Right kidney (tissue), 1 donor: ENCODE measurements around the gene STARD13.

Experiments used
- DNase-seq: peaks from one replicate; pipeline ENCODE4 v3.0.0-alpha.2; 2016

The STARD13 gene

DNA sequence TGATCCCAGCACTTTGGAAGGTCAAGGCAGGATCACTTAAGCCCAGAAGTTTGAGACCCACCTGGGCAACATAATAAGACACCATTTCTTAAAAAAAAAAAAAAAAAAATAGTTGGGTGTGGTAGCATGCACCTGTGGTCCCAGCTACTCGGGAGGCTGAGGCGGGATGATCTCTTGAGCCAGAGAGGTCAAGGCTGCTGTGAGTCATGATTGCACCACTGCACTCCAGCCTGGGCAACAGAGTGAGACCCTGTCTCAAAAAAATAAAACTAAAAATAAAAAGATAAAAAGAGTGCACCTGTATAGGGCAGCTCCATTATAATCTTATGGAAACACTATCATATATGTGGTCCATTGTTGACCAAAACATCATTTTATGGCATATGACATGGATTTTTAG lies 25.5 kb upstream of the STARD13 start:
- DNase-seq: no peak

DNA sequence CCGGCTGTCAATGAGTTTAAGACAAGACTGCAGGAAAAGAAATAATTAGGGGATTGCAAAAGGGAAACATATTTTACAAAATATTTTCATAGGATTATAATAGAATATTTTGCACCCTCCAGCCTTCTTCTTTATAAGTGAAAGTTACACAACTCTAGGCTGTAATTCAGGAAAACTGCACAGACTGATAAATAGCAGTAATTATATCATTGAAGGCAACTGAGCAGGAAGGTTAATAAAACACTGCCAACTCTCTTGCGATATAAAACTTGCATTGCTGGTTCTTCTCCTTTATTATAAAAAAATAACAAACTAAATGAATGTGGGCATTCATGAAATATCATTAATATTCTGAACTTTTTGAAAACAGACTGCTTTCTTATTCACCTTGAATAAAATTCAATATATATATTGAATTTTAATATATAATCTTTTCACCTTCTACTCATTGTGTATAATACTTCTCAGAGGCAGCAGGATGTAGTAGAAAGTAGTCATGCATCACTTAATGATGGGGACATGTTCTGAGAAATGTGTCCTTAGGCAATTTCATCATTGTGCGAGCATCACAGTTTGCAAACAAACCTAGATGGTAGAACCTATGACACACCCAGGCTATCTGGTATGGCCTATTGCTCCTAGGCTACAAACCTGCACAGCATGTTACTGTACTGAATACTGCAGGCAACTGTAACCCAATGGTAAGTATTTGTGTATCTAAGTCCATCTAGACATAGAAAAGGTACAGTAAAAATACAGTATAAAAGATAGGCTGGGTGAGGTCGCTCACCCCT lies 24.9 kb upstream of the STARD13 start:
- no peak for DNase-seq

DNA sequence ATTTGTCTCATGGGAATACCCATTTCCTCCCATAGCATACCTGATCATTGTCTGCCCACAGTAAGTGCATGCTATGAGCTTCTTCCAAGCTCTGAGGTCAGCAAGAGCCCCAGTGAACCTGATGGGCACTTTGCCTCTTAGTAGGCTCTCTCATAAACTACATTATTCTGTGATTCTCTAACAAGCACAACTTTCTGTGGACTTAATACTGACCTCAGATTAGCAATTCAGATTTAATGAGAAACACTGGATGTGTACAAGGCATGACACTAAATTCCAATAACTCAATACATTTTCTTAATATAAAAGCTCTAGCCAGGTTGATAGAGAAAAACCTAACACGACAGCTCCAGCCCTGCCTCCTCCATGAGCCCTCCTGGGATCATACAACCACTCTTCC lies 23.3 kb upstream of the STARD13 start:
- DNase-seq: no peak

DNA sequence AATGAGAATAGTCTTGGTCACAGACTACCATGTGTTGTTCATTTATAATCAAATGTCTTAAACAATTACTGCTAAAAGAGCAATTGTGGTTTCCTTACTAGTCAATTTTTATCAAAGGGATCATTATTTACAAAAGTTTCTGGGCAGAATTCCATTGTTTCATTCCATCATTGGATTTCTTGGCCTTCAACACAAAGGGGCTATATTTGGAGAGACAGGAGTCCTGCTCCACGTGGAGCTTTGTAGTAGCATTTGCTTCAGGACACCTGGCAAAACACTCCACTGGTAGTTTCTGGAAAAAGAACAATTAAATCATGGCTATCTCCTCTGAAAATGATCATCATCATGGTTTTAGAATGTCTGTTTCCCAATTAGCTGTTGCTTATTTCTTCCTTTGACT lies 22.3 kb upstream of the STARD13 start:
- no peak for DNase-seq

DNA sequence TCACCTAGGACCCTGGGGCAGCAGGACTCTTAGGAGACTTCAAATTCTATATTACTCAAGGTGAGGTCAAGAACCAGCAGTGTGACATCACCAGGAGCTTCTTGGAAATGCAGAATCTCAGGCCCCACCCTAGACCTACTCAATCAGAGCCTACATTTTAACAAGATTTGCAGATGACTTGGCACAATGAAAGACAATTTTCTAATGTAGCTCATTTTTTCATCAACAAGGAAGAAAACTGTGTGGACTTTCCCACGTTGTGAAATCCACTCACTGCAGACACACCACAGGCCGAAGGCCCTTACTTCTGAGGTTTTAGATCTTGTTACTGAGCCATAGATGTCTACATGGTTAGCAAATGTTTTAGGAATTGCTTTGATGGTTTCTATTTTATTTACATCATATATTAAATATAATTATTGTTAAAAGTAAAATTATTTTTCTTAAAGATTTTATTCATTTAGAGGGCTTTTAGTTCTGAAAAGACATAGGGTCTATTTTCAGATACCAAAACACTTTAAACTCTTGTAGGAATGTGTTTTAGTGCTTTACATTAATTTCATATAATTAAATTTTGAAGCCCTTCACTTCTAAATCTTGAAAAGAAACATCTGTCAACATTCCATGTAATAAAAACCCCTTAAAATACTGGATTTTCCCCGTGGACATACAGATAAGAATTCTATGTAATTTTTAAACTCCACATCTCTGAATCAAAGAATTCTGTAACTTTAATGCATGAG lies 18.5 kb upstream of the STARD13 start:
- DNase-seq: no peak

DNA sequence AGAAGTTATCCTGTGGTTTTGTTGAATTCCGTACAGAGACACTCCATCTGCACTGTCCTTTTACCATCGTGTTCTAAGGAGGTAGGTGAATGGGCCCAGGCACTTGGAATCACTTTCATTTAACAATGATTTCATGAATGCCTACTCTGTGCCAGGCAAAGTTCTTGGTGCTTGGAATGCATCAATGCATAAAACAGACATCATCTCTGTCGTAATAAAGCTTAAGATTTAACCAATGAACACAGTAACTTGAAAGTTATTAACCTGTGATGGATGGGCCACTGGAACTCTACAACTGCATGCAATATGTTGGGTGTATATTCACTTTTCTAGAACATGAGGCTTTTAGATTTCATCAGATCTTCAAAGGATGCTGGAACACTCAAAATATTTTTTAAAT lies 14.1 kb upstream of the STARD13 start:
- no peak for DNase-seq

DNA sequence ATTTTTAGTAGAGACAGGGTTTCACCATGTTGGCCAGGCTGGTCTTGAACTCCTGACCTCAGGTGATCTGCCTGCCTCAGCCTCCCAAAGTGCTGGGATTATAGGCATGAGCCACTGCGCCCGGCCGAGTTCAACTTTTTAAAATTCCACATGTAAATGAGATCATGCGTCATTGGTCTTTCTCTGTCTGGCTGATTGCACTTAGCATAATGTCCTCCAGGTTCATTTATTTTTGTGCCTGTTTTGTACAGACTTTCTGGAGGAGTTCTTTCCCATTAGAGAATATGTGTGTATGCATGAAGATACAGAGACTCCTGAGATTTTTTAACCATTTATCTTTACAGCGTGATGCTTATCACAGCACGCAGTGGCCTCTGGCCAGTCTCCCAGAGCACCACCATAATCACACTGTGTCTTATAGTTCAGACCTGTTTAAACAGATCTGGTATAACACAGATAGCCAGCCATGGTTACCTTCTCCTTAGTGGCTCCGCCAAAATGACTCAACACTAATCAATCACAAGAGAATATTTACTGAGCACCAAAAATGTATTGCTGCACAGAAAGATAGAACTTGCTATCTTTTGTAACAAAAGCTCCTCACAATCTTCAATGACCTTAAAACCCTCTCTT lies 11.4 kb upstream of the STARD13 start:
- DNase-seq: no peak

DNA sequence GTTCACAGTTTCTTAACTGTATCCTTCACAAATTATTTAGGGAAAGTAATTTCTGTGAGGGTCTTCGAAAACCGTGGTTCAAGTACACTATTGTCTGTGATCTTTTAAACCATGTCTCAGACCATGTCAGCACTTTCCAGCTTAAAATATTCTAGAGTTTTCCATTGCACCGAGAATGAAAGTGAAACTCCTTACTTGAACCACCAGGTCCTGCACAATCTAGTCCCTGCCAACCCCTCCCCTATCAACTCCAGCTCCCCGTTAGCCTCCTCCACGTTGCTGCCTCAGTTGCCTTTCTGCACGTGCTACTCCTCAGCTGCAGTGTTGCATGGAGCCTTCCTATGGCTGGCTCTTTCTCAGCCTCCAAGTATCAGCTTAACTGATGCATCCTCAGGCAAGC lies 7.2 kb upstream of the STARD13 start:
- no peak for DNase-seq

DNA sequence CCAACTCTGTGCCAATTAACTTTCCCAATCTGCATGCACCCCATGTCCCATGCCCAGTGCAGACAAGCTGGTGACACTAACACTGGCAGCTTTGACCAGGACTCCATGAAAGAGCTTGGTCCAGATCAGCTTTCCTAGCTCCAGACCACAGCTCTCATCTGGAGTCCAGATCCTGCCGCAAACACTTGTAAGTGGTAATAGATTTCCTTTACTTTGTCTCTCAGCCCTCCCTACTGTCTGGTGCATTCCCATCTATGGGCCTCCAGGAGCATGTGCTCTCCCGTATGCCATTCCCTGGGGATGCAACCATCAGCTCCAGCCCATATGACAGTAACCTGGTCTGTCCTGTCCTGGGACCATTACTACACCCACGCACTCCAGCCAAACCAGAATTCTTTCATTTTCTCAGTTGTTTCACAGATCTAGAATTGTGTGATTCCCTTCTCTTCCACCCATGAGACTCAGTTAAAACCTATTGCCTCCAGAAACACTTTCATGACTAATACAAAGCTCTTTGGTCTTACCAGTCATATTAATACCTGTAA lies 4.9 kb upstream of the STARD13 start:
- no peak for DNase-seq

DNA sequence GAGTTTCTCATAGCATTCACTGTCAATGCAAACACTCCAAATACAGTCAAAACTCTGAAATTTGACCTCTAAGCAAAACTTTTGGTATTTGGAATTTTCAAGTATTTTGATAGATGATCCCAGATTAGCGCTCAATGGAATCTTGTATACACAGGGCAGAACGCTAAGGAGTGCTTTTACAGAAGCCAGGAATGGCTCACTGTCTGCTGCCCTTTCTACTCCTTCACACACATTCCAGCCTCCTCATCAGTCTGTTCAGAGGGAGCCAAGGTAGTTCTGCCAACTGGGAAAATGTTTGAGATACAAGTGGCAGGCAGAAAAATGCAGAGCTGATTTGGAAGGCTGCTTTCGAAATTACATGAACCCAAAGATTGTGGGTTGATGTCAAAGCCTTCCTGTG lies 4.4 kb upstream of the STARD13 start:
- DNase-seq: no peak

DNA sequence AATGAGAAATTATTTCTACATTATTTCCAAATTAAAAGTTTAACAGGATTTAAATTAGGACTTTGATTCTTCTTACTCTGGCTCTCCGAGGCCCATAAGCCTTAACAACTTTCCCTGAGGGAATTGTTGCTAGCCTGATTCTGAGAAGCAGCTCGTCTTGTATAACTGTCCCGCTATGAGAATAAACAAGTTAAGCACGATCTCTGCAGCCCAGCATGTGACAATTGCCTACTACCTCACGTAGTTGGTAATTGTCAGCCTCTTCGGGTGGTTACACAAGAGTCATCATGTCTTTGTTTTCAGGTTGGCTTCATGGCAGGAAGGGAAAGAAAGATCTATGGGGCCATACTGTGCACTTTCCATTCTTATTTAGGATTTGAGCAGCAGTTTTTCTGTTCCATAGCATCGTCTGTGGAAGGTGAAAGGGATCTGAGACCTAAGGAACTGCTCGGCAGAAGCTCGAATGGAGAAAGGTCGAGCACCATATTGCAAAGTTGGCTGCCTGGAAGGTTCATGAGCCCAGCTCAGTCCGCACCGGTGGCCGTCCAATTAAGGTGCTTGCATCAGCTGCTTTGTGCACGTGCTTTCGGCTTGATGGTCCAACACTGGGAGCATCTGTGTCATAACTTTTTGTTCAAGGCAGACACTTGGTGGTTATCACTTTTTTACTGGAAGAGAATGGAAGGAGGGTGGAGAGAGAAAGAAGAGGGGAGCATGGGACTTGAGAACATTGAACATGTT lies 1.8 kb upstream of the STARD13 start:
- DNase-seq: no peak

DNA sequence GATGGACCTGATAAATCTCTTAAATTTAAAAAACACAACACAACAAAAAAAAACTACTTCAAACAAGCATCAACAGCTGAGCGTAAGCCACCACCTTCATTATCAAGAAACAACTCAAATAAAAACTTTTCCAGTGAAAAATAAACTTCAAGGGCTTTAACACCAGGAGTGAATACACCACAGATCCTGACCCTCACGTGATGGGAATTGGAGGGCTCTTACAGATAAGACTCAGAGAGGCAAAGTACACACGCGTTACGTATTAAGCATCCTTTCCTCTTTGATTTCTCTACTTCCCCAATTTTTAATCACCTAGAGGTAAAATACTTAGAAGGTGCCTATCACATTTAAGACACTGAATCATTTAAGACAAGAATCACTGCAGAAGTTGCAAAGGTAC lies 573 bp upstream of the STARD13 start:
- DNase-seq: no peak

DNA sequence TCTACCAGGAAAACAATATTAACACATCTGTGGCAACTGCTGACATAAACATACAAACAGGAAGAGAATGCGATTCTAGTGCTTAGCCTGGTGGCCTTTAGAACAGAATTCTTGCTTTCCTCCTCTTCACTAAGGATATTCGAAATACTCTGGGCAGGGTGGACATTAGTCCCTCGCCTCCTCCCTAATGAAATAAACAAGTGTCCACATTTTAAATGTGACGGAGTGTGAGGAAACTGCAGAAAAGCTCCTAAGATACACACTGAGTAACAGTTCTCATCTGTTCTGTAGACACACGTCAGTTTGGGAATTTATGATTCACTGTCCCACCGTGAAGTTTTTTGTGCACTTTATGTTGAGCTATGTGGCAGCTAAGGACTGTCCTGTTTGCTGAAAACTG lies 639 bp downstream of the STARD13 start:
- DNase-seq: peak; percentile 54

DNA sequence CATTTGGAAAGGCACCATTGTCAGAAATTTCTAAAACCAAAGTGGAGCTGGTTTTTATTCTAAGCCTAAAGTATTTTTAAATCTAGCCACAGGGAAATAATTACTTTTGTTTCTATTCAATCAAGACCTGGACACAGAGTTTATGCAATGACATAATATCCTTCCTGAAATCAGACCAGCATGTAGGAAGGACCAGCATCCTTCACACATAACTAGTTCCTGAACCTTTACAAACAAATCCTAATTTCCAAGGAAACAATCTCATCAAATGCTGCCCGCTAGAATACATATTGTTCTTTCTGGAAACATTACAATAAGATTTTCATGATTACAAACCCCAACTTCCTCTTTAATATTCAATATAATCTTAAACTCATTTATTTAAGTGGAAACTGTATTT lies 1.5 kb downstream of the STARD13 start:
- DNase-seq: no peak

DNA sequence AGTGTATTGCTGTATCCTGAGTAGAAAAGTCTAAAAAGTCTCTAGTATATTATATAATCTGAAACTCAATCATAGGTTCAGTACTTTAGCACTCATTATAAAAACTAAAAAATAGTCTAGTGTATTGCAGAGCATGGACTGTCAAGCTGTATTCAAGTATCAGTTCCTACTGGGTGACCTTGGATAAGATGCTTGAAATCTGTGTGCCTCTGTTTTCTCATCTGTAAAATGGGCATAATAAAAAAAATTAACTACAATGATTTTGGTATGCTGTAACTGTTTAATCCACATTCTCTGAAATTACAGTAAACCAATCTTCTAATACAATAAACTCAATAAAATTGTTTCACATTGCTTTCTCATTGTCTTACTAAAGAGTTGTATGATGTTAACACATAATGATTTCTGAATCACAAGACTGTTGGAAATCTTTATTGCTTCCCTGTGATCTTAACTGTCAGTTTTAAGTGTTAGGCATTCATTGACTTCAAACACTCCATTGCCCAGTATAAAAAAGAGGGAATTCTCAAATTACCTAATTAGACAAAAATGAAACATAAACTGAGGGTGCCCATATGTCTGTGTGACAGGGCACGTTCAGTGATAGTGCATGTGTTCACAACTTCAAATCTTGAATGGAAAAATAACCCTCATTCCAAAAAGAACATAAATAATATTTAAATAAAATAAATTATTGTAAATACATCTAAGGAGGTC lies 2.2 kb downstream of the STARD13 start:
- DNase-seq: no peak

DNA sequence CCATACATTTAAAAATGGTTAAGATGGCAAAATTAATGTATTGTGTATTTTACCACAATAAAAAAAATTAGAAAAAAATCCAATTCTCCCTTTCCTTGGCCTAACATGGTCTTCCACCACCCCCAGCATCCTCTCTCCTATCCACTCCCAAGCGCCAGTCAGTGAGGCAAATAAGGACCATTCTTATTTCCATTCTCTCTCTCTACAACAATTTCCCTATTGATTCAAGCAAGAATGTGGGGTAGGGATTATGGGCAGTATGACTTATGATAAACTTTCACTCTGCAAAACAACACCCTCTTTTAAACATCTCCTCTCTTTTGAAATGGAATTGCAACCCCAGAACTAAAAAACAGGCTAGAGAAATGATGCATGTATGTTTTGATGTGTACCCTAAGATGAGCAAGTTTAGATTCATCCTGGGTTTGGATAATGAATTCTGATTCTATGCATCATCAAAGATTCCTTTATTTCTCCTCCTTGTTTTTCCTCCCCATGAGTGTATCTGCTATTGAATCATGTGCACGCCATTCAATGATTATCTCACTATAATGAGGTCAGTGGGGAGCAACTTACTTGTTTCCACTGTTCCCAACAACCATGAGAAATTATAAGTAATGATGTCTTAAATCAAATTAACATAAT lies 3.5 kb downstream of the STARD13 start:
- DNase-seq: no peak

DNA sequence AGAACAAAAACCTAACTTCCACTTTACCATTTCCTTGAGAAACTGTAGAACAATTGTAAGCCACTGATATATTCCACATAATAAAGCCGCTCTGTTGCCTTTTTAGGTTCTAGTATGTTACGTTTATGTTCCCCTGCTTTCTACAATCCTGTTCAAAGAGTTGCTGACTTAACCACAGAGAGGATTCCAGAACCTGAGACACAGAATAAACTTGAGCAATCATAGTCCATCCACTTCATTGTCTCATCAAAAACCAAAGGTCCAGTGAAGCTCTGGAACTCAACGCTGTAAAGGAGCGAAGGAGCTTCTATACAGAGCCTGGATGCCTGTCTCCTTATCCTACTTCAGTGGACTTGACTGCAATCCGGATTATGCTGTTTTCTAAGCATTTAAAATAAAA lies 4.6 kb downstream of the STARD13 start:
- DNase-seq: no peak

DNA sequence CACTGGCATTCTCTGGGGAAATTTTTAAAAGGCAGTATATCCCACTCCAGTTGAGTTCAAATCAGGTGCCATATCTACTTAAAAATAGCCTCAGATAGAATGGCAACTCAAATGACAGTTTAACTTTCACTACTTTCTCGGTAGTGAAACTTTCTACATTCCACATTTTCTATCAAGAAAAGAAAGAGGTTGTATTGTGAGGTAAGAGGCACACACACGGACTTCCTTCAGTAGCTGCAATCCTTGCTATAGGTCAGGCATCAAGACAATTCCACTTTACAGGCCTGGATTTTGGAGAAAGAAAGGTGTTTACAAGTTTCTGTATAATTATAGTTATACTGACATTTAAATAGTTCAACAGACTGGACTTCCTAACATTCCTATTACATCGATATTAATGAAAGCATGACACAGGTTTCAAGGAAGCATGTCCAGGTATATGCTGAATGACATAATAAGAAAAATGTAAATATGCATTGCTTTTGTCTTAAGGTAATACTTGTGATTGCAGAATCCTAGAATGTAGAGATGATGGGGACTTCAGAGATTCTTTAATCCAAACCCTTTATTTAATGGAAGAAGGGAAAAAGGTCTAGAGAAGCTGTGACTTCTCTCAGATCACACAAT lies 5.2 kb downstream of the STARD13 start:
- no peak for DNase-seq

DNA sequence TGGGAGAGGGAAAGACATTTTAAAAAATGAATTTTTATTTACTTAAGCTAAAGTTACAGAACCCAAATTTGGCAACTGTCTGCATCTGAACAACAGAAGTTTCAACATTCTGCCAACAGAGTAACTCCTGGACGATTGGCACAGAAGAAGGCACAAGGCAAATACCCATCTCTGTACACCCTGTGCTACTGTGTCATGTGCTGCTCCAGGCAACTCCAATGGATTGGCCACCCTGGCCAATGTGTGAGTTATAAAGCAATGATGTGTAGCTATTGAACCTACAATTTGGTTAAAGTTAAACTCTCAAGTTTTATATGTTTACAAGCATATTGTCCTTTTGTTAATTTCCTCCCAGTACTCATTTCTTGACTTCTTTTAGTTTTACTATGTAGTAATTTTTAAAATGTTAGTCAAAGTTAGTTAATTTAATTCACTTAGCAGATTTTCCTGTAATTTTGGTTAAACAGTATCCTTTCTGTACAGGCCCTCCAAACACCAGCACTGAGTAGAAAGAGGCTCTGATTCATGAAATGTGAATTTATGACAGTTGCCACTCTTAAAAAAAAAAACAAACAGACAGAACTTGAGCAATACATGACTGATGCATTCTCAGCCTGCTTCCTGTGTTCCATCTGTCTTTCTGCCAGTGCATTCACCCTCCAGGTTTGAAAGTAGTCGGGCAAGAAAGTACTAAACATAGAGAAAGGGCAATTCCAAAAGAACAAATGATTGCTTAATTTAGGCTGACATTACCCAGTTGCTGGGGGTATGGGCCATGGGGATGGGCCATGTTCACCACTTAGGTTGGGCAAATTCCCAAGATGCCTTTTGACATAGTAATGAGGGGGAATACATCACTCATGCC lies 5.9 kb downstream of the STARD13 start:
- no peak for DNase-seq

DNA sequence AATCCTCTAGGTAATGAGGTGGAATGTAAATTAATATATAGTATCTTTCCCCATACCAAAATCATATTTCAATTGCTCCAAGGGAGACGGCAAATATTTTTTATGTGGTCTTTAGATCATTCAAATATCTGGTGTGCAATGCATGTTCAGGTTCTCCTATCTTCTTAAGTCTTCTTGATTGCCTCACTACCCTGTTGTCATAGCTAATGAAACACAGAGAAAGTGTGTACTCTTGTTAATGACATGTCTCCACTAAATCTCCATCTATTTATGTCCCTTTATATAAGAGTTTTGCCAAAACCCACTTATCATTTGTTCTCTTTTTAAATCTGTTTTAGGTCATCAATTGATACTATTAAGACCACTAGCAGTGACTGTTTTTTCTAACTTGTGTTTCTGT lies 6.6 kb downstream of the STARD13 start:
- DNase-seq: no peak
